ENCODE results near the gene ZNF3. TPM values are rescaled to one million over a fixed set of nuclear protein-coding genes. Genes with fewer than 3 reads are reported as not detected.
"Not testable (repeated sequence)": the region's sequence is repeated elsewhere in the genome, so short reads cannot be mapped to it uniquely, and the experiment has no call there.

ZNF3 gene
- total RNA-seq (ENCODE audit: unreplicated experiment): 47.7 TPM
- long read RNA-seq, transcript ZNF3-202 (6 exons, 2,799 nt): major isoform, 7 of 26 reads
- long read RNA-seq, transcript ZNF3-207 (5 exons, 2,718 nt): minor isoform, 5 of 26 reads
- long read RNA-seq, partial matches to known transcripts: 1 of 26 reads
- long read RNA-seq, other reads (novel, unspliced or antisense): 11 of 26 reads

DNA sequence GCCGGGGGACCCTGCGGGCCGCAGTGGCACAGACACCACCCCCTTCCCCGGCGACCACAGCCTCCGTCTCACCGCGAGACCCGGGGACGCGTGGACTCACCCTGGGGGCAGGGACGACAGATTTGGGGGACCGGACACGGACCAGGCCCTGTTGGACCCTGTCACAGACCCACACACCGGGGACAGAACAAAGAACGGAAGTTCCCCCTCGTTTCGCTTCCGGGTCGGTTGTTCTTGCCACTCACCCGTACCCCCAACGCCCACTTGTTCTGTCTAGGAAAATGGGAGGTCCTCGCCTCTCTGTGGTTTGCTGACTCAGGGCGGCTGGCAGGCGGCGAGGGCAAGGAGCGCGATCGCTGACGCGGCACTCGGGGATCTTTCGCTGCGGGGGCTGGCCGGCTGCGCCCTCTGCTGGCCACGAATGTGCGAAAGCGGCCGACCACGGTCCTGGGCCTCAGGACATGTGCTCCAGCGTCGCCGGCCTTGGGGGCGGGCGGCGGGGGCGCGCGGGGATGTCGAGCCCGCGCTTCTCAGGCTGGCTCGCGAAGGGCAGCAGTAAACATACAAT lies at the start of gene ZNF3:
Gene ZNF3 (minus strand): TSS at position 189 of the 568 bp plus-strand sequence. CDS start 4,366 bp downstream, outside the sequence.
- Mint-ChIP-seq H3K9me3 (ENCODE audit: unreplicated experiment) (no peaks in the 10 kb centered on the region), H3K27ac (ENCODE audit: unreplicated experiment) (peak within 1 kb of the TSS; percentile 98), H3K27me3 (ENCODE audit: unreplicated experiment) (peaks cover 28% of the 10 kb centered on the region), H3K4me1 (ENCODE audit: unreplicated experiment) (peaks cover 22% of the 10 kb centered on the region), H3K36me3 (ENCODE audit: low read depth, unreplicated experiment) (peaks cover 23% of the 10 kb centered on the region), H3K4me3 (ENCODE audit: unreplicated experiment) (peak within 1 kb of the TSS; percentile 96)
- TF ChIP-seq, protein P1, sequence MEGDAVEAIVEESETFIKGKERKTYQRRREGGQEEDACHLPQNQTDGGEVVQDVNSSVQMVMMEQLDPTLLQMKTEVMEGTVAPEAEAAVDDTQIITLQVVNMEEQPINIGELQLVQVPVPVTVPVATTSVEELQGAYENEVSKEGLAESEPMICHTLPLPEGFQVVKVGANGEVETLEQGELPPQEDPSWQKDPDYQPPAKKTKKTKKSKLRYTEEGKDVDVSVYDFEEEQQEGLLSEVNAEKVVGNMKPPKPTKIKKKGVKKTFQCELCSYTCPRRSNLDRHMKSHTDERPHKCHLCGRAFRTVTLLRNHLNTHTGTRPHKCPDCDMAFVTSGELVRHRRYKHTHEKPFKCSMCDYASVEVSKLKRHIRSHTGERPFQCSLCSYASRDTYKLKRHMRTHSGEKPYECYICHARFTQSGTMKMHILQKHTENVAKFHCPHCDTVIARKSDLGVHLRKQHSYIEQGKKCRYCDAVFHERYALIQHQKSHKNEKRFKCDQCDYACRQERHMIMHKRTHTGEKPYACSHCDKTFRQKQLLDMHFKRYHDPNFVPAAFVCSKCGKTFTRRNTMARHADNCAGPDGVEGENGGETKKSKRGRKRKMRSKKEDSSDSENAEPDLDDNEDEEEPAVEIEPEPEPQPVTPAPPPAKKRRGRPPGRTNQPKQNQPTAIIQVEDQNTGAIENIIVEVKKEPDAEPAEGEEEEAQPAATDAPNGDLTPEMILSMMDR (IDR thresholded peaks at IDR 0.05; ENCODE audit: unreplicated experiment): peak; percentile 98
- peak; percentile 99 for DNase-seq (ENCODE audit: low spot score)

DNA sequence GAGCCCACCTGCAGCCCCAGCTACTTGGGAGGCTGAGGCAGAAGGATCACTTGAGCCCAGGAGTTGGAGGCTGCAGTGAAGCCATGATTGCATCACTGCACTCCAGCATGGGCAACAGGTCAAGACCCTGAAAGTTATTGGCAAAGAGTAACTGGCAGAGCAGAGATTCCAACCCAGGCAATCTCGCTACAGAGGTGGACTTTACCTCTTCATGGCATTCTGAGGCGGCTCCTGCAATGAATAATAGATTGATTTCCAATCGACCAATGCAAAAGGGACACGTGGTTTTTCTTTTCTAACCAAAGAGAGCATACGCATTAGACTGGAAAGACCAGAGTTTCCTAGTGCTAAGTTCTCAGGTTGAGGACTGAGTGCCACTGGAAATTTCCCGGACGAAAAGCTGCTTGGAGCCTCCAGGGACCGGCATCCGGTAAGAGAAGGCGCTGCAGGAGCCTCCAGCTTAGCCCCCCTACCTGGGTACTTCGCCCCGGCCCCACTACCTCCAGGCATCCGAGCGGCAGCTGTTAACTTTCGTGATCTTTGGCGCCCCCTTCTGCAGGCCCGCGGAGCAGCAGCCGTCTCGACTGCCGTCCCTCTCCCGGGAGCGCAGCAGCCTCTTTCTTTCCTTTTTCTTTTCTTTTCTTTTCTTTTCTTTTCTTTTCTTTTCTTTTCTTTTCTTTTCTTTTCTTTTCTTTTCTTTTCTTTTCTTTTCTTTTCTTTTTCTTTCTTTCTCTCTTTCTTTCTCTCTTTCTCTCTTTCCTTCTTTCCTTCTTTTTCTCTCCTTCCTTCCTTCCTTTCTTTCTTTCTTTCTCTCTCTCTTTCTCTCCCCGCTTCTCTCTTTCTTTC lies 49.3 kb upstream of the ZNF3 start:
- H3K4me3 Mint-ChIP-seq (ENCODE audit: unreplicated experiment): no peak overlapping the region
- TF ChIP-seq, protein P1 (IDR thresholded peaks at IDR 0.05; ENCODE audit: unreplicated experiment): peak; percentile 92
- no peak overlapping the region for H3K27ac Mint-ChIP-seq (ENCODE audit: unreplicated experiment)
- no peaks in the 10 kb centered on the region for H3K27me3 Mint-ChIP-seq (ENCODE audit: unreplicated experiment)
- DNase-seq (ENCODE audit: low spot score): peak; percentile 90
- no peaks in the 10 kb centered on the region for H3K9me3 Mint-ChIP-seq (ENCODE audit: unreplicated experiment)
- peaks cover 11% of the 10 kb centered on the region for H3K4me1 Mint-ChIP-seq (ENCODE audit: unreplicated experiment)
- H3K36me3 Mint-ChIP-seq (ENCODE audit: low read depth, unreplicated experiment): no peaks in the 10 kb centered on the region

DNA sequence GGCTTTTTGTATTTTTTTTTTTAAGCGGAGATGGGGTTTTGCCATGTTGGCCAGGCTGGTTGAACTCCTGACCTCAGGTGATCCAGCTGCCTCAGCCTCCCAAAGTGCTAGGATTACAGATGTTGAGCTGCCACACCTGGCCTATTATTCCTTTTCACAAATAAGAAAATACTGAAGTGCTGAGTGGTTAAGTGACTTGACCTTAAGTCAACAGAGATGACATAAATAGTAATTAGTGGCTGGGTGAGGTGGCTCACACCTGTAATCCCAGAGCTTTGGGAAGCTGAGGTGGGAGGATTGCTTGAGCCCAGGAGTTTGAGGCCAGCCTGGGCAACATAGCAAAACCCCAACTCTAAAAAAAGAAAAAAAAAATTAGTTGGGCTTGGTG lies 48.7 kb upstream of the ZNF3 start:
- not testable (repeated sequence) for H3K36me3 Mint-ChIP-seq (ENCODE audit: low read depth, unreplicated experiment); H3K27me3 Mint-ChIP-seq (ENCODE audit: unreplicated experiment); H3K4me3 Mint-ChIP-seq (ENCODE audit: unreplicated experiment); H3K27ac Mint-ChIP-seq (ENCODE audit: unreplicated experiment); H3K9me3 Mint-ChIP-seq (ENCODE audit: unreplicated experiment); DNase-seq (ENCODE audit: low spot score)
- peaks cover 11% of the 10 kb centered on the region for H3K4me1 Mint-ChIP-seq (ENCODE audit: unreplicated experiment)

DNA sequence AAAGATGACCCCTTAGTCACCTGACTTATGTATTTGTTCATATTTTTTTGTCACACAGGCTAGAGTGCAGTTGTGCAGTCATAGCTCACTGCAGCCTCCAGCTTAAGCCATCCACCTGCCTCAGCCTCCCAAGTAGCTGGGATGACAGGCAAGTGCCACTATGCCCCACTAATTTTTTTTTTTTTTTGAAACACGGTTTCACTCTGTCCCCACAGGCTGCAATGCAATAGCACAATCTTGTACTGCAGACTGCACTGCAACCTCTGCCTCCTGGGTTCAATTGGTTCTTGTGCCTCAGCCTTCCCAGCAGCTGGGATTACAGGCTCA lies 47.1 kb upstream of the ZNF3 start:
- peaks cover 2% of the 10 kb centered on the region for H3K27me3 Mint-ChIP-seq (ENCODE audit: unreplicated experiment)

DNA sequence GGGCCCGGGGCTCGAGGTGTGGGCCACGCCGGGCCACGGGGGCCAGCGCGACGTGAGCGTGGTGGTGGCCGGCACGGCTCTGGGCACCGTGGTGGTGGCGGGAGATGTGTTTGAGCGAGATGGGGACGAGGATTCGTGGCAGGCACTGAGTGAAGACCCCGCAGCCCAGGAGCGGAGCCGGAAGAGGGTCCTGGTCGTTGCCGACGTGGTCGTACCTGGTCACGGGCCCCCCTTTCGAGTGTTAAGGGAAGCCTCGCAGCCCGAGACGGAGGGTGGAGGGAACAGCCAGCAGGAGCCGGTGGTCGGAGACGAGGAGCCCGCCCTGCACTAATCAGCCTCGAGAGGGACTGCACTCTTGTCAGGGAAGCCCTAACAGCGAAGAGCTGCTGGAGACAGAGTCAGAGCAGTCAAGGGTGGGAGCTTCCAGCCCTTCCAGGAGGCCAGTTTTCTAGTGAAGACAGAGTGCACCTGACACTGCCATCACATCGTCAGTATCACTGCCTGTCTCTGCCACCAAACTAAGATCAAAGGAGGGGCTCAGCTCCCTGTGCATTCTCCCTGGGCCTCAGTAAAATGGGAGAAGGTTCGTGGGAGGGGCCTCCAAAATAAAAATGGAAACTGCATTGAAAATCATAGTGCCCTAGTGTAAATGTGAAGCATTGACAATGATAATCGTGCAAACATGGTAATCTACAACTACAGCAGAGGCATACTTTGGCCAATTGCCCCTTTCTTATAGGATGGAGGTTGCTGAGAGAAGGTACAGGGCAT lies 46.5 kb upstream of the ZNF3 start:
- peaks cover 22% of the 10 kb centered on the region for H3K4me1 Mint-ChIP-seq (ENCODE audit: unreplicated experiment)
- peak; percentile 37 for DNase-seq (ENCODE audit: low spot score)
- no peaks in the 10 kb centered on the region for H3K9me3 Mint-ChIP-seq (ENCODE audit: unreplicated experiment)
- H3K36me3 Mint-ChIP-seq (ENCODE audit: low read depth, unreplicated experiment): peaks cover 5% of the 10 kb centered on the region
- no peak overlapping the region for H3K27ac Mint-ChIP-seq (ENCODE audit: unreplicated experiment)
- peak overlapping the region; percentile 85 for H3K4me3 Mint-ChIP-seq (ENCODE audit: unreplicated experiment)
- H3K27me3 Mint-ChIP-seq (ENCODE audit: unreplicated experiment): peaks cover 2% of the 10 kb centered on the region
- TF ChIP-seq, protein P1 (IDR thresholded peaks at IDR 0.05; ENCODE audit: unreplicated experiment): no peak

More for the DNA sequence above, 47.1 kb upstream of the ZNF3 start:
- peak overlapping the region; percentile 85 for H3K4me3 Mint-ChIP-seq (ENCODE audit: unreplicated experiment)
- H3K4me1 Mint-ChIP-seq (ENCODE audit: unreplicated experiment): peaks cover 22% of the 10 kb centered on the region
- no peak for DNase-seq (ENCODE audit: low spot score)
- H3K36me3 Mint-ChIP-seq (ENCODE audit: low read depth, unreplicated experiment): peaks cover 5% of the 10 kb centered on the region
- H3K27ac Mint-ChIP-seq (ENCODE audit: unreplicated experiment): no peak overlapping the region
- no peaks in the 10 kb centered on the region for H3K9me3 Mint-ChIP-seq (ENCODE audit: unreplicated experiment)
- TF ChIP-seq, protein P1 (IDR thresholded peaks at IDR 0.05; ENCODE audit: unreplicated experiment): no peak
